ENCODE results near the gene DNAJC8.
A peak's percentile ranks its signal among the peaks of the same experiment; 100 is the strongest.

The DNAJC8 gene

DNA sequence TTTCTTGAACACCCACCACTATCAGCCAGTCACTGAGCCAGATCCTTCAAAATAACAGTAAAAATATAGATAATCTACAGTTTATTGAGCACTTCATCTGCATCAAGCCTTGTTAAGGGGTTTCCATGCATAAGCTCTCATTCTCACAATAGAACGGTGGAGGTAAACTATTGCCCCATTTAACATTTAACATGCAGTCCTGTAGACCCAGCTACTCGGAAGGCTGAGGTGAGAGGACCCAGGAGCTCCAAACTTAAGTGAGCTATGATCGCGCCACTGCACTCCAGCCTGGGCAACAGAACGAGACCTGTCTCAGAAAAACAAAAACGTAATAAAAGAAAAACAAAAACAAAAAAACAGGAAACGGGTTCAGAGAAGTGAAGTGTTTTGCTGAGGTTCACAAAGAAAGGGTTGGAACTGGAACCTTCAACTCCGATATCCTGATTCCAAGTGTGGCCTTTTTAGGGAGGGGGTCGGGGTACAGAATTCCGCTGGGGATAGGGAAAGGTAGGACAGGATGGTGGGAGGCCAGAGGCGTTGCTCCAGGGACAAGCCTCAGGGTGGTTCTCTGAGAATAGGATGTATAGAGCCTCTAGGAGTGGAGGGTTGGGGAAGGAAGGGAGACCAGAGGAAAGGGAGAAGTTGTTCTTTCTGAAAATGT is 14.9 kb upstream of the DNAJC8 start:
- ChIA-PET POLR2A (ENCODE audit: low non-redundant PET) (no interaction called here), CTCF (interaction anchor here (0.5 to 1.9 kb wide), 10 partner anchors 10 to 161 kb away, joined by 3 to 14 read pairs (median 4); partner anchors contain the start of gene DNAJC8)
- H3K27ac ChIP-seq: peak overlapping the region; percentile 91
- no peak for DNase-seq (ENCODE audit: low spot score)
- TF ChIP-seq, protein P1, sequence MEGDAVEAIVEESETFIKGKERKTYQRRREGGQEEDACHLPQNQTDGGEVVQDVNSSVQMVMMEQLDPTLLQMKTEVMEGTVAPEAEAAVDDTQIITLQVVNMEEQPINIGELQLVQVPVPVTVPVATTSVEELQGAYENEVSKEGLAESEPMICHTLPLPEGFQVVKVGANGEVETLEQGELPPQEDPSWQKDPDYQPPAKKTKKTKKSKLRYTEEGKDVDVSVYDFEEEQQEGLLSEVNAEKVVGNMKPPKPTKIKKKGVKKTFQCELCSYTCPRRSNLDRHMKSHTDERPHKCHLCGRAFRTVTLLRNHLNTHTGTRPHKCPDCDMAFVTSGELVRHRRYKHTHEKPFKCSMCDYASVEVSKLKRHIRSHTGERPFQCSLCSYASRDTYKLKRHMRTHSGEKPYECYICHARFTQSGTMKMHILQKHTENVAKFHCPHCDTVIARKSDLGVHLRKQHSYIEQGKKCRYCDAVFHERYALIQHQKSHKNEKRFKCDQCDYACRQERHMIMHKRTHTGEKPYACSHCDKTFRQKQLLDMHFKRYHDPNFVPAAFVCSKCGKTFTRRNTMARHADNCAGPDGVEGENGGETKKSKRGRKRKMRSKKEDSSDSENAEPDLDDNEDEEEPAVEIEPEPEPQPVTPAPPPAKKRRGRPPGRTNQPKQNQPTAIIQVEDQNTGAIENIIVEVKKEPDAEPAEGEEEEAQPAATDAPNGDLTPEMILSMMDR (conservative IDR thresholded peaks at IDR 0.05; ENCODE audit: low read depth): no peak

DNA sequence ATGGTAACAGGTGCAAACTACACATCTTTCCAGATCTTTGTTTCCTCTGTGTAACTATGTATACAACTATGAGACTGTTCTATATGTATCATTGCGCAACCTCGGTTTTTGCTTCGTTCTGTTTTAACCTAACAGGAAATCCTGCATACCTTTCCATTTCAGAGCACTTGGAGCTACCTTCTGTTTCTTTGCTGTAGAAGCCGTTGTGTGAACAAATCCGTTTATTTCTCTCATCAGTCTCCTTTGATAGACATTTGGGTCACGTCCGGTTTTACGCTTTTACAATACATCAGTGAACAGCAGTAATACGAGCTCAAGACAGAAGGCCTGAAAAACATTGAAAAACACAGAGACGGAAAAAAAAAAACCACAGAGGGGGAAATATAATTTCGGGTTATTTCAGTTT is 13.6 kb upstream of the DNAJC8 start:
- H3K27ac ChIP-seq: peak overlapping the region; percentile 91
- CTCF ChIA-PET: interaction anchor here (0.6 kb wide), 2 partner anchors 32 to 37 kb away, joined by 3 read pairs; no protein-coding TSS in a partner anchor
- TF ChIP-seq, protein P1 (conservative IDR thresholded peaks at IDR 0.05; ENCODE audit: low read depth): no peak
- POLR2A ChIA-PET (ENCODE audit: low non-redundant PET): interaction anchor here (0.9 kb wide), 1 partner anchor 11 kb away, joined by 3 read pairs; the partner anchor contains the start of gene ATP5IF1
- no peak for DNase-seq (ENCODE audit: low spot score)

- ChIA-PET POLR2A (ENCODE audit: low non-redundant PET) (no interaction called here), CTCF (interaction anchor here (0.7 kb wide), 1 partner anchor 582 kb away, joined by 3 read pairs; no protein-coding TSS in a partner anchor)
- no peak for DNase-seq (ENCODE audit: low spot score)
- TF ChIP-seq, protein P1 (conservative IDR thresholded peaks at IDR 0.05; ENCODE audit: low read depth): no peak
- peak overlapping the region; percentile 94 for H3K27ac ChIP-seq
These were observed 11.9 kb upstream of the DNAJC8 start for GRCh38 chr1:28244549-28245251.

- TF ChIP-seq, protein P1 (conservative IDR thresholded peaks at IDR 0.05; ENCODE audit: low read depth): no peak
- DNase-seq (ENCODE audit: low spot score): no peak
- H3K27ac ChIP-seq: peak overlapping the region; percentile 94
- ChIA-PET CTCF (no interaction called here), POLR2A (ENCODE audit: low non-redundant PET) (no interaction called here)
These were observed 11.0 kb upstream of the DNAJC8 start for GRCh38 chr1:28243685-28244311.

DNA sequence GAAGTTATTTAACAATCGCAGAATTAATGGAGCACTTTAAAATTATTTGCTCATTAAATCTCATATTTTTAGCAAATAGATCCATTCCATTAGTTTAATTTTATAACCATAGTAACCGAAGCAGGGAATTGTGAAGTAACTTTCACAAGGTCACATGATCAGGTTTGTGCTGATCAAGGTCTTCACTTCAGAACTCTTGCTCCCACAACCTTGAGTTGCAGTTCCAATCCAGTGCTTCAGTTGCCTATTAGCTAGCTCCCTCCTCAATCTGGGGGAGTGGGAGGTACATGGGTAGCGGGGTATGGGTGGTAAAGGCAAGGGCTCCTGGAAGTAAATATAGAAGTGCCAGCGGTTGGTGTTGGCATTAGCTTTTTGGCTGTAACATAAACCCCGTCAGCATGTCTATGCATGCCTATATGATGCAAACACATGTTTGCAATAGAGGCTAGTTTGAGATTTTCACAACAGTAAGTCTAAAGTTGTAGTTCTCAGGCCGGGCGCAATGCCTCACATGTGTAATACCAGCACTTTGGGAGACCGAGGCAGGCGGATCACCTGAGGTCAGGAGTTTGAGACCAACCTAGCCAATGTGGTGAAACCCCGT is 8.9 kb upstream of the DNAJC8 start:
- peak; percentile 53 for DNase-seq (ENCODE audit: low spot score)
- ChIA-PET CTCF (interaction anchor here (0.6 kb wide), 1 partner anchor 277 kb away, joined by 4 read pairs; no protein-coding TSS in a partner anchor), POLR2A (ENCODE audit: low non-redundant PET) (no interaction called here)
- TF ChIP-seq, protein P1 (conservative IDR thresholded peaks at IDR 0.05; ENCODE audit: low read depth): no peak
- H3K27ac ChIP-seq: peak overlapping the region; percentile 94

GRCh38 chr1:28240024-28240423 is 7.2 kb upstream of the DNAJC8 start:
- TF ChIP-seq, protein P1 (conservative IDR thresholded peaks at IDR 0.05; ENCODE audit: low read depth): no peak

More at GRCh38 chr1:28240024-28240423, 7.2 kb upstream of the DNAJC8 start:
- ChIA-PET POLR2A (ENCODE audit: low non-redundant PET) (interaction anchor here (0.7 kb wide), 1 partner anchor 116 kb away, joined by 5 read pairs; no protein-coding TSS in a partner anchor), CTCF (interaction anchor here (0.7 kb wide), 1 partner anchor 10 kb away, joined by 3 read pairs; no protein-coding TSS in a partner anchor)
- DNase-seq (ENCODE audit: low spot score): no peak
- peak overlapping the region; percentile 81 for H3K27ac ChIP-seq
